Liver (tissue), 3 donors: ENCODE data around the gene FGFRL1.

Source experiments
- HNF4A ChIP-seq, 2 donors: conservative IDR thresholded peaks; 2 replicates each; pipeline ENCODE4 v1.6.1; 2016; ENCODE audit warnings: antibody characterized with exemption in 2 of 2, mild to moderate bottlenecking in 2 of 2
- HNF4G ChIP-seq: IDR thresholded peaks from 2 replicates; pipeline ENCODE4 v1.6.1; 2016; ENCODE audit warnings: antibody characterized with exemption
- TAF1 ChIP-seq: conservative IDR thresholded peaks from 2 replicates; pipeline ENCODE4 v1.6.1; 2016; ENCODE audit warnings: antibody characterized with exemption, mild to moderate bottlenecking
- TF ChIP-seq, protein P1 (sequence below): fragments of 150-350 bp; IDR thresholded peaks from 2 replicates; pipeline ENCODE4 v1.5.1; 2017; ENCODE audit warnings: improper control_type of control experiment, low read depth, low read length; ENCODE audit not compliant: missing input control
- donor health status: healthy.
- donor health status: healthy.

DNA sequence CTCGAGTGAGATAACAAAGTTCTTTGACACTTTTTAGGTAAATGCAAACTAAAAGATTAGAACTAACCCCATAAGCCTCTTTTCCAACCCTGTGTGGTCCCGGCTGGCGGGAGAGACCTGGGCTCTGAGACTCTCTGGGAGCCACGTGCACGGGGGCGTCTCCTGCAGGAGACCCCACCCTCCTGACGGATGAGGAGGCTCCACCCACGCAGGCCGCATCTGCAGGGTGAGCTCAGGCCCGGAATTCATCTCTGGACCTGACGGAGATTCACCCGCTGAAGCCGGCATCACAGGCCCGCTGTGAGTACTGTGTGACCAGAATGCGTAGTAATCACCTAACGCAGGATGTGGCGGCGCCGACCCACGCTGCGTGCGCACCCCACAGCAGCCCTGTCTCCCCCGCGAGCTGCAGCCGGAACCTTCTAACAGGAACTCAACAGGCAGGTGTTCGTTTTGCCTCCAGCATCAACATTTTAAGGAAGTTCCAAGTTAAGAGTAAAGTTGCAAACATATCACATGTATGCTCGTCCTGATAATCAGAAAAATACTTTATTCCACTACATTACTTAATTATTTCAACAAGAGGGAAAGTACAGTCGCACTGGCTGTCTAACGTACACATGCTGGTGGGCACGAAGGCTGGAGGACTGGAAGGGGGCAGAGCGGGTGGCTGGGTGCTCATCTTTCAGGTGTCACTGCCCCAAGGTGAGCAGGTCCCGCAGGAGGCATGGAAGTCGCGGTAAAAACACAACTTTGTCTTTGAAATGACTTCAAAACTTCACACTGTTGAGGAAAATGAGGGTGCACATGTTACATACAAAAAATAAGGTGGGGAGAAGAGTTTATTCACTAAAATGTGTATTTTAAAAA, 44.5 kb downstream of the FGFRL1 start:
- TF ChIP-seq, protein P1, sequence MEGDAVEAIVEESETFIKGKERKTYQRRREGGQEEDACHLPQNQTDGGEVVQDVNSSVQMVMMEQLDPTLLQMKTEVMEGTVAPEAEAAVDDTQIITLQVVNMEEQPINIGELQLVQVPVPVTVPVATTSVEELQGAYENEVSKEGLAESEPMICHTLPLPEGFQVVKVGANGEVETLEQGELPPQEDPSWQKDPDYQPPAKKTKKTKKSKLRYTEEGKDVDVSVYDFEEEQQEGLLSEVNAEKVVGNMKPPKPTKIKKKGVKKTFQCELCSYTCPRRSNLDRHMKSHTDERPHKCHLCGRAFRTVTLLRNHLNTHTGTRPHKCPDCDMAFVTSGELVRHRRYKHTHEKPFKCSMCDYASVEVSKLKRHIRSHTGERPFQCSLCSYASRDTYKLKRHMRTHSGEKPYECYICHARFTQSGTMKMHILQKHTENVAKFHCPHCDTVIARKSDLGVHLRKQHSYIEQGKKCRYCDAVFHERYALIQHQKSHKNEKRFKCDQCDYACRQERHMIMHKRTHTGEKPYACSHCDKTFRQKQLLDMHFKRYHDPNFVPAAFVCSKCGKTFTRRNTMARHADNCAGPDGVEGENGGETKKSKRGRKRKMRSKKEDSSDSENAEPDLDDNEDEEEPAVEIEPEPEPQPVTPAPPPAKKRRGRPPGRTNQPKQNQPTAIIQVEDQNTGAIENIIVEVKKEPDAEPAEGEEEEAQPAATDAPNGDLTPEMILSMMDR = no peak
- TF ChIP-seq HNF4G (no peak), HNF4A (conservative IDR thresholded peaks at IDR 0.05) (no peak), TAF1 (no peak)
